HEK293T (cell line): ENCODE measurements around the gene PRDM16.

Experiments used
- BHLHE40 ChIP-seq: fragments of 450-650 bp; IDR thresholded peaks from 2 replicates; pipeline ENCODE4 v1.6.1; 2016; ENCODE audit warnings: mild to moderate bottlenecking, moderate library complexity, borderline replicate concordance
- FOXM1 ChIP-seq: fragments of 450-650 bp; IDR thresholded peaks from 2 replicates; pipeline ENCODE4 v1.6.1; 2017; ENCODE audit warnings: mild to moderate bottlenecking, borderline replicate concordance
- NFRKB ChIP-seq: fragments of 450-650 bp; IDR thresholded peaks from 2 replicates; pipeline ENCODE4 v1.6.1; 2016; ENCODE audit warnings: mild to moderate bottlenecking, moderate library complexity
- TF ChIP-seq, protein P1 (sequence below): fragments of 450-650 bp; IDR thresholded peaks from 2 replicates; pipeline ENCODE4 v1.6.1; 2016

DNA sequence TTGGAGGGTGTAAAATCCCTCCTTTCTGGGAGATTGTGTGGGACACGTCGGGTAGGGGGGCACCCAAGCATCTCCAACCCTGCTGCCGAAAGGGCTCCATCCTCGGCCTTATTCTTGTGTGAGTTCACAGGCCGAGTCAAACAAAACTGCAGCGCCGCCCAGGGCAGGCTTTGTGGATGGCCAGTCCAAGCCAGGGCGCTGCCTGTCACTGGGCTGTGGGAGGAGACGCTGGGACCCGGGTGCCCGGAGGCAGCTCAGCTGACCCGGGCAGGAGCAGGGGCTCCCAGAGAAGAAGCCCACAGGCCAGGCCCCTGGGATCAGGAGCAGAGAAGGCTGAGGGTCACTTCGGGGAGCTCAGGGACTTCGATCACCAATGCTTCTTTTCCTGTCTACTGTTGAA lies 353.6 kb downstream of the PRDM16 start:
- TF ChIP-seq, protein P1, sequence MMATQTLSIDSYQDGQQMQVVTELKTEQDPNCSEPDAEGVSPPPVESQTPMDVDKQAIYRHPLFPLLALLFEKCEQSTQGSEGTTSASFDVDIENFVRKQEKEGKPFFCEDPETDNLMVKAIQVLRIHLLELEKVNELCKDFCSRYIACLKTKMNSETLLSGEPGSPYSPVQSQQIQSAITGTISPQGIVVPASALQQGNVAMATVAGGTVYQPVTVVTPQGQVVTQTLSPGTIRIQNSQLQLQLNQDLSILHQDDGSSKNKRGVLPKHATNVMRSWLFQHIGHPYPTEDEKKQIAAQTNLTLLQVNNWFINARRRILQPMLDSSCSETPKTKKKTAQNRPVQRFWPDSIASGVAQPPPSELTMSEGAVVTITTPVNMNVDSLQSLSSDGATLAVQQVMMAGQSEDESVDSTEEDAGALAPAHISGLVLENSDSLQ, result no peak
- TF ChIP-seq FOXM1 (no peak), BHLHE40 (no peak), NFRKB (no peak)
